Parathyroid adenoma (tissue), 2 donors: ENCODE measurements around the gene ECEL1.

ENCODE experiments used
- H2AFZ ChIP-seq: fragments of 300-600 bp; sonication (generic); one replicate; pipeline ENCODE4 v1.7.0; 2017; ENCODE audit warnings: antibody characterized with exemption, mild to moderate bottlenecking
- H3K27ac ChIP-seq: fragments of 300-600 bp; sonication (generic); one replicate; pipeline ENCODE4 v1.7.0; 2017
- H3K27me3 ChIP-seq: fragments of 300-600 bp; sonication (generic); one replicate; pipeline ENCODE4 v1.7.0; 2017; ENCODE audit warnings: low read length; ENCODE audit not compliant: control insufficient read depth, insufficient read depth
- H3K36me3 ChIP-seq: fragments of 300-600 bp; sonication (generic); one replicate; pipeline ENCODE4 v1.7.0; 2017; ENCODE audit warnings: low read length; ENCODE audit not compliant: control insufficient read depth, insufficient read depth
- H3K4me1 ChIP-seq: fragments of 300-600 bp; sonication (generic); one replicate; pipeline ENCODE4 v1.7.0; 2017; ENCODE audit warnings: control low read depth
- H3K4me2 ChIP-seq: fragments of 300-600 bp; sonication (generic); one replicate; pipeline ENCODE4 v1.7.0; 2017; ENCODE audit warnings: low read length
- H3K4me3 ChIP-seq: fragments of 300-600 bp; sonication (generic); one replicate; pipeline ENCODE4 v1.7.0; 2017; ENCODE audit warnings: low read depth, low read length
- H3K79me2 ChIP-seq: fragments of 300-600 bp; sonication (generic); one replicate; pipeline ENCODE4 v1.7.0; 2017; ENCODE audit warnings: control low read depth
- H3K9ac ChIP-seq: fragments of 300-600 bp; sonication (generic); one replicate; pipeline ENCODE4 v1.7.0; 2017; ENCODE audit warnings: mild to moderate bottlenecking
- H3K9me3 ChIP-seq: fragments of 300-600 bp; sonication (generic); one replicate; pipeline ENCODE4 v1.7.0; 2017; ENCODE audit warnings: low read length; ENCODE audit not compliant: control insufficient read depth
- CTCF ChIP-seq: fragments of 300-600 bp; sonication (generic); IDR thresholded peaks from one replicate; pipeline ENCODE4 v1.7.0; 2017; ENCODE audit warnings: antibody characterized with exemption, mild to moderate bottlenecking
- donor health status: primary hyperparathyroidism.

The ECEL1 gene

GRCh38 chr2:232504438-232504837 is 16.8 kb upstream of the ECEL1 start:
- H2AFZ ChIP-seq = no peak overlapping the region
- no peak overlapping the region for H3K27ac ChIP-seq
- no peaks in the 10 kb centered on the region for H3K27me3 ChIP-seq
- no peak overlapping the region for H3K9ac ChIP-seq
- no peaks in the 10 kb centered on the region for H3K36me3 ChIP-seq
- no peaks in the 10 kb centered on the region for H3K9me3 ChIP-seq
- no peak overlapping the region for H3K4me2 ChIP-seq
- no peak overlapping the region for H3K4me3 ChIP-seq
- H3K4me1 ChIP-seq = no peaks in the 10 kb centered on the region
- no peaks in the 10 kb centered on the region for H3K79me2 ChIP-seq
- no peak for TF ChIP-seq CTCF

GRCh38 chr2:232503809-232504323 is 16.2 kb upstream of the ECEL1 start:
- Histone ChIP-seq H3K9ac (no peak overlapping the region), H3K4me3 (no peak overlapping the region), H3K4me2 (no peak overlapping the region), H3K79me2 (no peaks in the 10 kb centered on the region), H3K27me3 (no peaks in the 10 kb centered on the region), H3K27ac (no peak overlapping the region), H3K9me3 (no peaks in the 10 kb centered on the region), H3K4me1 (no peaks in the 10 kb centered on the region), H3K36me3 (no peaks in the 10 kb centered on the region), H2AFZ (peak overlapping the region; percentile 84)
- no peak for TF ChIP-seq CTCF

- Histone ChIP-seq H3K27ac (no peak overlapping the region), H3K4me3 (peak overlapping the region; percentile 25), H2AFZ (peak overlapping the region; percentile 84), H3K4me1 (no peaks in the 10 kb centered on the region), H3K36me3 (no peaks in the 10 kb centered on the region), H3K9ac (no peak overlapping the region), H3K79me2 (no peaks in the 10 kb centered on the region), H3K9me3 (no peaks in the 10 kb centered on the region), H3K27me3 (no peaks in the 10 kb centered on the region), H3K4me2 (peak overlapping the region; percentile 65)
- TF ChIP-seq CTCF = no peak
Observed at GRCh38 chr2:232502911-232503808, 15.5 kb upstream of the ECEL1 start.

GRCh38 chr2:232502511-232502910 is 14.9 kb upstream of the ECEL1 start:
- H3K27me3 ChIP-seq = no peaks in the 10 kb centered on the region
- no peaks in the 10 kb centered on the region for H3K36me3 ChIP-seq
- H3K4me2 ChIP-seq = no peak overlapping the region
- H3K79me2 ChIP-seq = no peaks in the 10 kb centered on the region
- H3K27ac ChIP-seq = no peak overlapping the region
- no peaks in the 10 kb centered on the region for H3K4me1 ChIP-seq
- no peak overlapping the region for H3K4me3 ChIP-seq
- no peaks in the 10 kb centered on the region for H3K9me3 ChIP-seq
- H2AFZ ChIP-seq = peak overlapping the region; percentile 46
- H3K9ac ChIP-seq = no peak overlapping the region
- TF ChIP-seq CTCF = no peak
